HL-60/S4 treated with retinoic acid at 250 ng/mL for 4 days and 3 days (cell line): Measurements from ENCODE around the gene ANKRD13D.

ENCODE experiments used
- in situ Hi-C: fragments of 300-500 bp; cut with MboI; formaldehyde crosslinking; loops from 2 replicates; pipeline ENCODE4 v1.7.0; 2022; ENCODE audit warnings: low sequenced_read_pairs

ANKRD13D gene

DNA sequence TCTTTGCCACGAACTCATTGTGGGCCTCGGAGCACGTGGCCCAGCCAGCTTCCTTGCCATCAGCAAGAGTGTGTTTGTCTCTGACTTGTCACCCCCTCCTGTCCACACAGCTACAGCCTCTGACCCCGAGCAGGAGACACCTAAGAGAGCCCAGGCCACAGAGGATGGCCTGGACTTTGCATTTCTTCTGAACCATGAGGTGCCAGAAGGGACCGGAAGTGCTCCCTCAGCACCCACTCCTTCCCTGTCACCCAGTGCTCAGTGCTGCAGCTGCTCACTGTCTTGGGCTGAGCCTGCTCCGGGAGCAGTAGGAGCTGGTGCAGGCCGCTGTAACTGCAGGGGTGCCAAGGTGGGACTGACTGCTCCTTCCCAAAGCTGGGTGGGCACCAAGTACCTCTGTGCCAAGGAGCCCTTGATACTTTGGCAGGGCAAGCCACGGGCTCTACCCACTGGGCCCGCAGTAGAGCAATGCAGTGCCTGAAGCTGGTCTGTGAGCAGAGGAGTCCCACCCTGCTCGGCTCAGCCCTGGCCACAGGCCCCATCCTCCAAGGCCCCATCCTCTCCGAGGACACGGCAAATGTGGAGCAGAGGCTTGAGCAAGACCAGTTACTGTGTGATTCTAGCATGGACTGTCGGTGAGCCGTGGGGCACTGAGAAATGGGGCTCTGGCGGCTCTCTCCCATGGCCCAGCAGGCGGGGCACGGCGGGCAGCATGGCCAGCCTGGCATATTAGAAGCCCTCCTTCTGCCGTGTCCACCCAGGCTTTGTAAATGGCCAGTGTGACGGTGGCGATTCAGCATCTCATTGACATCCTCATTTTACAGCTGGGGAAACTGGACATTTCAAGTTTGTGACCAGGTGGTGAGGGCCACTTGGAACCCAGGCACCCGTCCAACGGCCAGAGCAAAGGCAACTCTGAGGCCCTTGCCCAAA is 16.5 kb upstream of the ANKRD13D start:
- in situ Hi-C loops: no loop called here

DNA sequence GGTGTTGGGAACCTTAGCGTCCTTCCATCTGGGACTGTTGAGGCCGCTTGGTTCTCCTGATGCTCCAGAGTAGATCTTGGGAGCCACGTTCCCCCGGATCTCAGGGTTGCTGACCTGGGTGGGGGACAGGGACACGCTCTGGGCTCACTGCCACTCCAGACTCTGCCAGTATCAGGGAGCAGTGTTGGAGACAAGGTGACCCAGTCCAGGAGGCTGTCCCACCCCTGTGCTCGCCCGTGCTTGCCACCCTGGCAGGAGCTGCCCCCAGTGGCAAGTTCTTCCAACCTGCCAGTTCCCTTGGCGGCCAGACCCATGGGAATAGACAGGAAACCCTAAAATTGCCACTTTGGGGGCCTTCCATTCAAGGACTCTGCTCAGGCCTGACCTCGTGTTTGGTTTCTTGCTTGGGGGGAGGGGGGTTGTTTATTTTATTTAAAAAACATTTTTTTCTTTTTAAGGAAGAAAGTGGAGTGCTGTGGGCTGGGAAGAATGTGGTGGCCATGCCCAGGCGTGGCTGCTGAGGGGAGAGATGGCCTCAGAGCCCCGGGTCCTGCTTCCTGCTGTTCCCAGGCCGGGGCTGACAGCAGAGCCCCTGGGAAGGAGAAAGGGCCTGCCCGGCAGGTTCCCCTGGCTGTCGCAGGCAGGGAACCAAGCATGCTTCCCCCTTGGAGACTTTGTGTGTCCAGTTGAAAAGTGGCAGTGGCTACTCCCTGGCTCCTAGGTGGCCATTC is 15.7 kb upstream of the ANKRD13D start:
- in situ Hi-C loops: no loop called here

DNA sequence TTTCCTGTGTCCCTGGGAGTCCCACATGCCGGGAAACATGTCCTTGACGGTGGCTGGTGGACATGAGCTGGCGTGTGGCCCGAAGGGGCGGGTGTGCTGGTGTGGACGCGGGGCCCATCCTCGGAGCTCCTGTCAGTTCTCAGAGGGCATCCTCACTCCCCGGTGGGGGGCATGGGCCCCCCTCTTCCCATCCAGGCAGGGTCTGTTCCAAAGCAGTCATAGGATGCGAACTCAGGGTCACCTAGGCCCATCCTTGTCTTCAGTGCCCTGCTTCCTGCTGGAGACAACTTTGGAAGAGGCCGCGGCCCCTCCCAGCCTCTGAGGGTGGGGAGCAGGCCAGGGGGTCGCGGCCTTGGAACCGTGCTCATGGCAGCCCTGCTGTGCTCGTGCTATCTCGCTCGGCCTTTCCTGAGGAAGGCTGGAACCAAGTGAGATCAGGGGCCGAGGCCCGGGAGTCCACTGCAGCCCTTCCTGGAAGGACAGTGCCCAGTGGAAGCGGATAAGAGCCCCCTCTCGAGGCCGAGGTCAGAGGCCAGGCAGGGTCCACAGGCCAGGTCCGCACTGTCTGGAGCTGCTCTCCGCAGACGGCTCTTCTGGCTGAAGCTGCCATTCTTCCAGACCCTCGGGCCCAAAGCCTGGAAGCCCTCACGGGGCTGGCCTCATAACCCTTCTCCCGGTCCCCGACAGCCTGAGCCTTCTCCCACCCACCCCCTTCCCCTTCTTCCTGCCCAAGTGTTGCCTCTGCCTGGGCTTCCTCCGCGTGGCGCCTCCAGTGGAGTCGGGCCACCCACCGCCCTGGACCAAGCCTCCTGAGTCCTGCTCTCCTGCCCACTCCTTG is 14.1 kb upstream of the ANKRD13D start:
- in situ Hi-C loops: no loop called here

DNA sequence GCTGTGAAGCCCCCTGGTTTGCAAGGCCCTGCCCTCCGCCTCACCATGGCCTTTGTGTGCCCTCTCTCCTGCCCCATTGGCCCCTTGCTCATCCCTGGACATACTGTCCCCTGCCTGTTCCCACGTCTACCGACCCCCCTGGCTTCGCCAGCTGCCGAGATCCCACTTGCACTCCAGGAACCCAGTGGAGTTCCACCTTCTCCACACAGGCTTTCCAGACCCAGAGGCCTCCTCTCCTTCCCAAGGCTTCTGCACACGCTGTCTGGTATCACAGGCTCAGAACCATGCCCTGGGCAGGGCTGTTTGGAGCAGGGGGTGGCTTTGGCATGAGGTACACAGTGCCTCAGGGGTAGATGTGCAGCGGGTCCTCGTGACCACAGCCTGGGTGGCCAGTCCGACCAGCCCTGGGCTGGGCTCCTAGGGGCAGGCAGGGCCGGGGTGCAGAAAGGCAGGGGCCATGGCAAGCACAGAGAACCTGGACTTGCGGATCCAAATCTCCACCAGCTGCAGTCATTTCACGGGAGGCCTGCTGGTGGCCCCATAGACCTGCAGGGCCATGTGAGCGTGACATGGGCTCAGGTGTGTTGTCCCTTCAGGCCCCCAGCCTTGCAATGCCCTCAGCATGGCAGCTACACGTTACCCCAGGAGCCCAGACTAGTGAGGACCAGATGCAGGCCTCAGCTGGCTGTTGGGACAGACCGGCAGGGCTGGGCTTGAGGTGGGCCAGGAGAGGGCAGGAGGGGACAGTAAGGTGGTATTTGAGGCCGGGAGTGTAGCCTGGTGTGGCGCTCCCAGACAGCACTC is 13.3 kb upstream of the ANKRD13D start:
- in situ Hi-C loops: no loop called here

DNA sequence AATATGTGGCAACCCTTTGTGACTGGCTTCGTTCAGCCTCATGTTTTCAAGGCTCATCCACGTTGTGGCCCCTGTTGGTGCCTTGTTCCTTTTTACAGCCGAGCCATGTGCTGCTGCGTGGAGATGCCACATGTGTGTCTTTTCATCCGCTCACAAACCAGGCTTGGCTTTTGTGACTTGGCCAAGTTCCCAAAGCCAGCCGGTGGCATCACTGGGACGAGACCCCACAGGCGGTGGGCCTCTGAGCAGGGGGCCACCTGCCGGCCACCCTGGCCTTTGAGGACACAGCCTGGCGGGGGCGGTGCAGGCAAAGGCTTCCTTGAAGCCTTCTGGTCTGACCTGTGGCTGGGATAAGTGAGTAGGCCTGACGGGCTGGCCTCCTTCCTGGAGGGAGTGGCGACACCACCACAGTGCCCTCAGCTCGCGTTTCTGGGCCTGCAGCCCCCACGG is 12.3 kb upstream of the ANKRD13D start:
- in situ Hi-C loops: no loop called here

DNA sequence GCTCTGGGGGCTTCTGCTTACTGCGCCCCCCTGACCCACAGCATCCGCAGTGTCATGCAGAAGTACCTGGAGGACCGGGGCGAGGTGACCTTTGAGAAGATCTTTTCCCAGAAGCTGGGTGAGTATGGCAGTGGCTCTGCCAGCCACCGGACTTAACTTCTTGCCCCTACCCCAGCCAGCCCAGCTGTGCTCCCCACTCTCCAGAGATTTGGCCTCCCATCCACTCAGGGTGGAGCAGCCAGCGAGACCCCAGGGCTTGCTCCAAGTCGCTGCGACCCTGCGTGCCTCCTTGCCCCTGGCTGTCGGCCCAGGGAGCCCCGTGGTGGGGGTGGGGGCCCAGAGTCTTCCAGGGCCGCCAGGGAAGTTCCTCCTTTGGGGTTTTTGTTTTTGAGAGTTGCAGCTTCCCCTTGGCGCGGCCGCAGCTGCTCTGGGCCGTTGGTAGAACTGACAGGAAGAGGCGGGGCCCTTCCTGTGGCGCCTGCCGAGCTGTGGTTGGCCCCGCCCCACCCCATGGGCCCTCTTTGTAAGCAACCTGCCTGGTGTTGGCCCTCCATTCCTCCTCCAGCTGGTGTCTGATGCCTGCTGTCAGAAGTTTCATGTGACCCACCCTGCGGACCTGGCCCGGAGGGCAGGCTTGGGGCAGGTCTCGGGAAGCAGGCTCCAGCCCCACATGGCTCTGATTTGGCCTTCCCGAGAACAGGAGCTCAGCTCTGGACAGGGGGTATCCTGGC is 11.7 kb upstream of the ANKRD13D start:
- in situ Hi-C loops: no loop called here

DNA sequence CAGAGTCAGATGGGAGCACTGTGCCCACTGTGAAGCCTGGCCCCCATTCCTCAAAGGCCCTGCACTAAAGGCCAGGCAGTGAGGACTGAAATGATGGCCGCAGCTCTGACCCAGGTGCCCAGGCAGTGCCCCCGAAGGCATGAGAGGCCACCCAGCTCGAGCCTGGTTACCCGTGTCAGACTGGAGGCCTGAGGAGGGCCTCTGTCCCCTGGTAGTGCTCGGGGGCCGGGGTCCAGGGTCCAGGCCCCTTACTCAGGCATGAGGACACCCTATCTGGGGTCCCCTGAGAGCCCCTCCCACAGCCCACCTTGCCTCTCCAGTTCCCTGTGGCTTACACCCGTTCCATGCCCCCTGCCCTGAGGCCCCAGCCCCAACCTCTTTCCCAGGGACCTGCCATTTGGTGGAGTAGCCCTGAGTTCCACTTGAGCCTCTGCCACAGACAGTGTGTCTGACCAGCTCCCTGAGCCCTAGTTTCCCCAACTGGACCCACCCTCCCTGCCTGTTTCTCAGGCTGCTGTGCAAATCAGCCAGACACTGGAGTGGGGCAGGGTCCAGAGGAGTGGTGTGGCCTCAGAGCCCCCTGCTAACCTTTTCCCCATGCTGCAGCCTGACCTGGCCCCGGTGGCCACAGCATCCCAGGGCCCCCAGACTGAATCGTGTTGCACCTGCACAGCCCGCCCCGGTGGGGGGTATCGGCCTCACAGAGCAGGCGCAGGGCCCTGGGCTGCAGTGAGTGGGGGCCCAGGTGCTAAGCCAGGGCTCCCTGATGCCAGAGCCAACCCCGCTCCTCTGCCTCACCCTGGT is 10.8 kb upstream of the ANKRD13D start:
- in situ Hi-C loops: no loop called here

DNA sequence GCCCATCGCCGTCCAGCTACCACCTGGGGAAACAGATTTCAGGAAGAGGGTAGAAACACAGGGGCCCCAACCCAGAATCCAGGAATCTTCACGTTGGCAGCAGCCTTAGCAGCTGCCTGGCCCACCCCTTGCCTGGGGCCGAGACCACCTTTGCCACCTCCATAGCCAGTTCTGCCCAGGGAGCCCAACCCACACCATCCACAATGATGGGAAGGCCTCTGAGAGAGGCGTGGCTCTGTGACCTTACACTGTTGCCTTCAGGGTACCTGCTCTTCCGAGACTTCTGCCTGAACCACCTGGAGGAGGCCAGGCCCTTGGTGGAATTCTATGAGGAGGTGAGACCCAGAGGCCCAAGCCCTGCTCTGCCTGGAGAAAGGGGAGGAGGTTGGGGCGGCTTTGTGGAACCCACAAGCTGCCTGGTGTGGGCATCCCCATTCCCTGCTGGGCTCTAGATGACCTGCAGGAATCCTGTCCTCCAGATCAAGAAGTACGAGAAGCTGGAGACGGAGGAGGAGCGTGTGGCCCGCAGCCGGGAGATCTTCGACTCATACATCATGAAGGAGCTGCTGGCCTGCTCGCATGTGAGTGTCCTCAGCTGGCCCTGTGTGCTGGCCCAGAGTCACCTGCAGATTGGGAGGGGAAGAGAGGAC is 10.0 kb upstream of the ANKRD13D start:
- in situ Hi-C loops: no loop called here

DNA sequence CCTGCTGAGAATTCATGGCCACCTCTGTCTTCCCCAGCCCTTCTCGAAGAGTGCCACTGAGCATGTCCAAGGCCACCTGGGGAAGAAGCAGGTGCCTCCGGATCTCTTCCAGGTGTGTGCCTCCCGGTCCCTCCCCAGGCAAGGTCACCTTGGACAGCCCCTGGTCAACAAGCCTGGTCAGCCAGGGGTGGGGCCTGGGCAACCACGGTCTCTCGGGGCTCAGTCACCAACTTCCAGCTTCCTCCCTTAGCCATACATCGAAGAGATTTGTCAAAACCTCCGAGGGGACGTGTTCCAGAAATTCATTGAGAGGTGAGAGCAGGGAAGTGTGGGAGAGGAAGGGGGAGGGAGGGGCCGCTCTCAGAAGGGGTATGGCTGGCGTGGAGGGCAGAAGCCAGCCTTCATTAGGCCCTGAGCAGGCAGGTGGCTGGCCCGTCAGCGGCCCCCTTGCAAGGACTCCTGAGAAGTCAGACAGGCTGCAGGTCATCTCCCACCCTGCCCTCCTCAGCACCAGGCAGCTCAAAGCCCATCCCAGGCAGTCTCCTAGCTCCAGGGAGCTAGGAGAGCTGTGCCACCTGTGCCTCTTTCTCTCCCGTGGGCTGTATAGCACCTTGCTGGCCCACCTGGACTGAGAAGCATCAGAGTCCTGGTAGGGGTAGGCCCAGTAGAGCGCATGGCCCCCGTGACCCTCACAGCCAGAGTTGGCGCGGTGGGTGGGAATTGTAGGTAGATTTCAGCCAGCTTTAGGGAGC is 9.3 kb upstream of the ANKRD13D start:
- in situ Hi-C loops: no loop called here

DNA sequence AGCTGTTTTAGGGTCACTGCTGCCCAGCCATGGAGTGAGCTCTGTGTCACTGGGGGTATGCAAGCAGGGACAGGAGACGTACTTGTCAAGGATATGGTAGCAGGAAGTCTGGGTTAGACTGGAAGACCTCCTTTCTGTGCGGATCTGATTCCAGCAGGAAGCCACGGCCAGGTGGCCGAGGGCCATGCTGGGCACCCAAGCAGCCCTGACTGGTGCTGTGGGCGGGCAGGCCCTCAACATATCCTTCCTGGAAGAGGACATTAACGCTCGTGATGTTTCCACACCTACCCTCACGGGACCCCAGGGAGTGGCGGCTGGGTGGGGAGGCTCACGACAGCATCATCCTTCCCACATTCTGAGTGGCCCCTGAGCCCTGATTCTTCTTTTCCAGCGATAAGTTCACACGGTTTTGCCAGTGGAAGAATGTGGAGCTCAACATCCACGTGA is 8.7 kb upstream of the ANKRD13D start:
- in situ Hi-C loops: no loop called here

DNA sequence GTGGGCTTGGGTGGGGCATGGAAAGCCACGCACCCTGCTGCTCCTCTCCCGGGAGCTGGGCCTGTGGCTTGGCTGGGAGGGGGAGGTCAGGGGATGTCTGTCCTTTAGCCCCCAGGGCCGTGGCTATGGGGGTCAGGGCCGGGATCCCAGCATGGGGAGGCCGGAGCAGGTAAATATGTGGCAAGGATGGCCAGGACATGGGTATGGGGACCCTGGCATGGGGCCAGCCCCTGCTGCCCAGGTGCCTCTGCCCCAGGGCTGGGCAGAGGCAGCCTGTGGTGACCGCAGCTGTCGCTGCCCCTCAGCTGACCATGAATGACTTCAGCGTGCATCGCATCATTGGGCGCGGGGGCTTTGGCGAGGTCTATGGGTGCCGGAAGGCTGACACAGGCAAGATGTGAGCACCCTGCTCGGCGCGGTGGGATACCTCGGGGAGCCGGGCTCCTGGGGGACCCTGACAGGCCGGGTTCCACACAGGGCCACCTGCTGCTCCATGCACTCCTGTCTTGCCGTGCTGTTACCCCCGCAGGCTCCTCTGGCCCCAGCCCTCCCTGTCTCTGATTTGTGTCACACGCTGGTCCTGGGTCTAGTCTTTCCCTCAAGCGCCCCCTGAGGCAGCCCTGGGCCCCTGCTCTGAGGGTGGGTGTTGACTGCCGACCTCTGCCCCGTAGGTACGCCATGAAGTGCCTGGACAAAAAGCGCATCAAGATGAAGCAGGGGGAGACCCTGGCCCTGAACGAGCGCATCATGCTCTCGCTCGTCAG is 8.1 kb upstream of the ANKRD13D start:
- in situ Hi-C loops: no loop called here

DNA sequence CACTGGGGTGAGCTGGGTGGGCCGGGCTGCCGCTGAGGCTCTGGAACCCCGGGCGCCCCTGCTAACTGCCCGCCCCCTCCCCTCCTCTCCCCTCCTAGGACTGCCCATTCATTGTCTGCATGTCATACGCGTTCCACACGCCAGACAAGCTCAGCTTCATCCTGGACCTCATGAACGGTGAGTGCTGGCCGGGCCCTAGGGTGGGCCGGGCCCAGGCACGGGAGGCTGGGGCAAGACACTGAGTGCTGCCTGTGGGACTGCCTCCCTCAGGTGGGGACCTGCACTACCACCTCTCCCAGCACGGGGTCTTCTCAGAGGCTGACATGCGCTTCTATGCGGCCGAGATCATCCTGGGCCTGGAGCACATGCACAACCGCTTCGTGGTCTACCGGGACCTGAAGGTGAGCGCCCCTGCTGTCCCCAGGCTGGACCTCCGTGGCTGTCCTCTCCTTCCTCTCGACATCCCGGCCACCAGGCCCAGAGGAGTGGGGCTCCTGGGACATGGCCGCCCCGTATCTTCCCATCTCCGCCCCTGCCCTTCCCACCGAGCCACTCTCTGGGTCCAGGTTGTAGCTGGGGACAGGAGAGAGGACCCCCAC is 7.5 kb upstream of the ANKRD13D start:
- in situ Hi-C loops: no loop called here

DNA sequence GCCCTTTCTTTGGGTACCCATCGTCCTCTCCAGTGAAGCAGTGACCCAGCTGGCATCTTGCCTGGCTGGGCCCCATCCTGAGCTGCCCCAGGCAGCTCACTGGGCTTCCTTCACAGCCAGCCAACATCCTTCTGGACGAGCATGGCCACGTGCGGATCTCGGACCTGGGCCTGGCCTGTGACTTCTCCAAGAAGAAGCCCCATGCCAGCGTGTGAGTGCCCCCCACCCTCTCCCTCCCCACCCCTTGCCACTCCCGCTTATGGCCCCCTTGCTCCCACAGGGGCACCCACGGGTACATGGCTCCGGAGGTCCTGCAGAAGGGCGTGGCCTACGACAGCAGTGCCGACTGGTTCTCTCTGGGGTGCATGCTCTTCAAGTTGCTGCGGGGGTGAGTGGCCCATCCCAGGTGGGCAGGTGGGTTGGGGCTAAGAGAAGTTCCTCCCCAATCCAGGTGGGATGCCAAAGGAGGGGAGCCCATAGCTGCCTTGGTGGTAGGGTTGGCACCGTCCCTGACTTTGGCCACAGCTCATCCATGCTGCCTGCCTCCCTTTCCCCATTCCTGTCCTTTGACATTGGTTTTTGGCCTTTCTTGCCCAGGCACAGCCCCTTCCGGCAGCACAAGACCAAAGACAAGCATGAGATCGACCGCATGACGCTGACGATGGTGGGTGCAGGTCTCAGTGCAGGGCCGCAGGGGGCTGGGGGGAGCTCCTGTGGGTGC is 6.8 kb upstream of the ANKRD13D start:
- in situ Hi-C loops: no loop called here

DNA sequence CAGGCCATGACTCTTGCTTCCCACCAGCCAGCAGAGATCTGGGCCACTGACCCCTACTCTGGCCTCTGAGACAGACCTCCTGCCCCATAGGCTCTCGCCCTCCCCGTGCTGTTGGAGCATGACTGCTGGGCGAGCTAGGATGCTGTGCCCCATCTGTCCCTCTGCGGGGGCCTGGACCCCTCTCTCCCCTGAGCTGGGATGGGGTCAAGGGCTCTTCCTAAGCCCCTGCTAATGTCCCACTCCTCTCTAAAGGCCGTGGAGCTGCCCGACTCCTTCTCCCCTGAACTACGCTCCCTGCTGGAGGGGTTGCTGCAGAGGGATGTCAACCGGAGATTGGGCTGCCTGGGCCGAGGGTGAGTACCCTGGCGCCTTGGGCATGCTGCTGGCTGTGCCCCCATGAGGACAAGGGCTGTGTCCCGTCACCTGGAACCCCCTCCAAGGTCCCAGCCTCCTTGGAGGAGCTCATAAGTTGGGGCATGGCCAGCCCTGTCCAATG is 6.2 kb upstream of the ANKRD13D start:
- in situ Hi-C loops: no loop called here

DNA sequence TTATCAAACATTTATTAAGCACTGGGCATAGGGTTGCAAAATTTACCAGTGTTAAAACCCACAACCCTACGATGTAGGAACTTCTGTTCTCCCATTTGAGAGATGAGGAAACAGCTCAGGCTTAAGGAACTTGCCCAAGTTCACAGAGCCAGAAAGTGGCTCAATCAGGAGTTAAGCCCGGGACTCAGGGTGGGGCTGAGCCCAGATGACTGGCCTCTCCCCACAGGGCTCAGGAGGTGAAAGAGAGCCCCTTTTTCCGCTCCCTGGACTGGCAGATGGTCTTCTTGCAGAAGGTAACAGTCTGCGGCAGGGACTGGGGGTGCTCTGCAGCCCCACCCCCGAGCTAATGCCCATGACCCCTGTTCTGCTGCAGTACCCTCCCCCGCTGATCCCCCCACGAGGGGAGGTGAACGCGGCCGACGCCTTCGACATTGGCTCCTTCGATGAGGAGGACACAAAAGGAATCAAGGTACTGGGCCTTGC is 5.6 kb upstream of the ANKRD13D start:
- in situ Hi-C loops: no loop called here
